NCI-H446 (cell line): Measurements from ENCODE around the gene TRPV4.
"Not testable (repeated sequence)": the region's sequence is repeated elsewhere in the genome, so short reads cannot be mapped to it uniquely, and the experiment has no call there.

Source experiments
- DNase-seq, 2 experiments: peaks; one replicate each; lab custom pipeline; 2025; lab: John Stamatoyannopoulos, UW

Gene TRPV4

DNA sequence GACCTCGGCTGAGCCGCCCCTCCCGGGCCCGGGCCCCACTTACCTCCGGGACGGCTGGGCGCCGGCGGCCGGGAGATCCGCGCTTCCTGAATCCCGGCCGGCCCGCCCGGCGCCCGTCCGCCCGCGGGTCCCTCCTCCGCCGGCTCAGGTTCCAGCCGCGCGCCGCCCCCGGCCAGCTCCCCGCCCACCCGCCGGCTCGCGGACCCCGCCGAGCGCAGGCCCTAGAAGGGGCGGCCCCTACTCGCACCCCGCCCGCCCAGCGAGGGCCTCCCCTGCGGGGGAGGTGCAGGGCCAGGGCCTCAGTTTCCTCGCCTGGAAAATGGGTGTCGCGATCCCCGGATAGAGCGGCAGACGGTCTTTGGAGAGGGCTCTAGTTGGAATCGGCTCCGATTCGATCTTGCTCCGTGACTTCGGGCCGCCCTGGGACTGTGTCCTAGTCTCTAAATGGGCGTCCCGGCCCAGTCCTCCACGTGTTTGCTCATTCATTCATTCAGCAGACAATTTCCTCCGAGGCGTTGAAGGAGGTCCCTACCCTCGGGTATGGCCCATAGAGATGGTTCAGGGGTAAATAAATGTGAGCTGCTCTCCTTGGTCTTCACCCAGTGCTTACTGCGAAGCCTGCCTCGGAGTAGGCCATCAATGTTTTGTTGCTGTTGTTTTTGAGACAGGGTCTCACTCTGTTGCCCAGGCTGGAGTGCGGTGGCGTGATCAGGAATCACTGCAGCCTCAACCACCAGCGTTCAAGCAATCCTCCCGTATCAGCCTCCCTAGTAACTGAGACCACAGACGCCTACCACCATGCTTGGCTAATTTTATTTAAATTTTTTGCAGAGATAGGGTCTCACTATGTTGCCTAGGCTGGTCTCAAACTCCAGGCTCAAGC, at the start of gene TRPV4:
Gene TRPV4, minus strand, starts transcription at position 92 of the 883 bp plus-strand sequence. CDS start 18,602 bp downstream, outside the sequence.
- DNase-seq, result no peak

DNA sequence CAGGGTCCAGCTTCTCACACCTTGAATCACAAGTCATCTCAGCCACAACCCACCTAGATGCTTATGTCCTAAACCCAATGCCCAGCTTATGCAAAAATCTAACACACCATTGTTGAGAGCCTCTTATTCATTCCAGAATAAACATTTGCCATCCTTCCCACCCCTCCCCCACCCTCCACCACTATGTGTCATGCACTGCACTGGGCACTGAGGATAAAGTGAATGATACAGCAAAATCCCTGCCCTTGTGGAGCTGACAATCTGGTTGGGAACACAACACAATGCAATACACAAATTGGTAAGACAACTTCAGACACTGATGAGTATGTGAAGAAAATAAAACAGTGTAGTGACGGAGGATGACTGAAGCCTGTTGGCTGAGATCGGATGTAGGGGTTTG, 48.6 kb upstream of the TRPV4 start:
- DNase-seq, result no peak

DNA sequence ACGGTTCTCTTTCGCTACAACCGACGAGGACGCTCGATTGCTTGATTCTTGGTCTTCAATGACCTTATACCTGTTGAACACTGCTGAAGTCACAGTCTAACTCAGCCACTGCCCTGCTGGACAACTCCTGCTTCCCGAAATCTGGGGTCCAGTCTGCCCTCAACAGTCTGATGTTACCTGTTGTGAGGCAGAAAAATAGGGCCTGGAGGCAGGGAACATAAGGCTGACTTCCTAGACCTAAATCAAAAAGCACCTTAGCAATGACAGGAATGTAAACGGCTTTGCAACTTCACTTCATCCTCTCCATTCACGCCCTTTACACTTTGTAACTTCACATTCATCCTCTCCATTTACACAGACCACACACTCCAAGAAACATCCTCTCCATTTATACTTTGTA, 47.7 kb upstream of the TRPV4 start:
- no peak for DNase-seq

DNA sequence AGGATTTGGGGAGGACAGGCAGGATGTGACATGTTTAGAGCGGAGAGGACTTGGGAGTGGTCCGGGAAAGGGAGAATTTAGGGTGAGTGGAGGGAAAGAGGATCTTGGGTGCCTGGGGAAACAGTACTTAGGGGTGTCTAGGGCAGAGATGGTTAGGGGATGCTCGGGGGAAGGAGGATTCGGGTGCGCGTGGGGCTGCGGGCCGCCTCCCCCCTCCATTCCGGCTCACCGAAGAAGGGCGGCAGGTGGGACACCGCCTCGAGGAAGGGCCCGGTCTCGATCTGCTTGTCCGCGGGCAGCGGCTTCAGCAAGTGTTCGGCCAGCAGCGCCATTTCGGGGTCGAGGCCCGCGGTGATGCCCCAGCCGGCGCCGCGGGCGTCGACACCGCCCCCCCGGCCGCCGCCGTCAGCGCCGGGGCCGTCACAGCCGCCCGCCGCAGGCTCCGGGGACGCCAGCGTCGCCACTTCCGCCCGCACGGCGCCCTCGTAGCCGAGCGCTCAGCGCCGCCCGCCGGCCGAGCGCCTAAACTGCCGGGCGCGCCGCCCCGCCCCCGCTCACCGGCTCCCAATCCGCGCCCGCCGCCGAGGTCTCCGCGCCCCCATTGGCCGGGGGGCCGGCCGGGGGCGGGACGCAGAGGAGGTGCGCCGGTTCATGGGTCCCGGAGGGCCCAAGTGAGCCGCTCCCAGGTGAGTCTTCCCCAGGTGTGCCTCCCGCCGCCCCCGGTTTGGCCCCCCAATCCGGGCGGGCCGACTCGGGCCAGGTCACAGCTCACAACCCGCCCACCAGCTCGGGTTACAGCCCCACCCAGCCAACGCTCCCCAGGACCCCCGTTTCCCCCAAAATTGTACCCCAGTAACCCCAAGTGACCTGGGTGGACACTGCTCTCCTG, 47.1 kb upstream of the TRPV4 start, which contains the start of gene GLTP:
Gene GLTP, minus strand, starts transcription at position 499 of the 889 bp plus-strand sequence. Its CDS starts 167 bp downstream, at position 332.
- peak; percentile 47 to 91 for DNase-seq

DNA sequence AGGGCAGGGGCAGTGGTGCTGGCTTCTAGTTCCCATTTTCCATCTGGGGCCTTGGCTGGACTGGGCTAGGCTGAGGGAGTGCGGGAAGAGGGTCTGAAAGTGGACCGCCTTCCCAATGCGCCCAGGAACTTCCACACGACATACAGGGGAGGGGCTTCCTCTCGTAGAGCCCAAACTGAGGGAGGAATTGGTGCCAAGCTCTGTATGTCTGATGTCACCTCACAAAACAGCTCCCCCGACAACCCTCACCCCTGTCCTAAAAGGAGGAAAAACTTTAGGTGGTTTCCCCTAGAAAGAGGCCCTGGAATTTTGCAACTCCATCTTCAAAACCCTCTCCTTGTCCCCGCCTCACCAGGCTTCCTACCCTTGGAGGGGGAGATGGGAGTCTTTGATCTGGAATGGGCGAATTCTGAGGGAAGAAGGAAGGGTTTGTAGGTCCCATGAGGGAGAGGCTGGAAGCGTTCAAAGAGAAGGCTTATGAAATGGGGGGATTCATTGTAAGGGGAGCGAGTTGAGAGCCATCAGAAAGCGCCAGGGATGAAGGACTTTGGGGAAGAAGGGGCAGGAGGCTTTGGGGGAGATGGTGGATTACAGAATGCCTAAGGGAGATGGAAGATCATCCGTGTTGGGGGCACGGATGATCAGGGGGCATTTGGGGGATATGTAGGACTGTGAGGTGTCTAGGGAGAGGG, 46.3 kb upstream of the TRPV4 start:
- DNase-seq, result peak in 1 of 2 experiments; percentile 15

DNA sequence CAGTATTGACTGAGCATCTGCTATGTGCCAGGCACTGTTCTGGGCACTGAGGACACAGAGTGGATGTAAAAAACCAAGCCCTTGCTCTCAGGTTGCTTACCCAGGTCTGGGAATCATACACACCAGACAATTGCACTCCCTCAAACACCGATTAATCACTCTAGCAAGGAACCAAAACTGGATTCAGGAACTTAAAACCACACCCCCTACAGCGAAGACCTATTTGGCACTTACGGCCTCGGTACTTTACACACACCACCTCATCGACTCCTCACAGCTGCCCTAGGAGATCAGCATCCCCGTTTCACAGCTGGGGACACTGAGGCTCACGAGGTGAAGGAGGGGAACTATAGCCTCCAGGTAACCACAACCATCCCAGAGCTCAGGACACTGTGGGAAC, 45.6 kb upstream of the TRPV4 start:
- no peak for DNase-seq

DNA sequence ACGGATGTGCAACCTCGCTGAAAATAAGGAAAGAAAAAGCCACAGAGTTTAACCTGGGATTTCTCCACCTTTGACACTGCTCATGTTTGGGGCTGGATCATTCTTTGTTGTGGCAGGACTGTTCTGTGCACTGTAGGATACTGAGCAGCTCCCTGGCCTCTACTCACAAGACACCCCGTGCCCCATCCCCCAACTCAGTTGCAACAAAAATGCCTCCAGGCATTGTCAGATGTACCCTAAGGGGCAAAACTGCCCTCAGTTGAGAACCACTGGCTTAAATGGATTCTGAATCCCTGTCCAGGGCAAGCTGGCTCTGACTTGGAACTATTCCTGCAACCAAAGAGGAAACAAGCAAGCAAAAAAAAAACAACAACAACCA, 45.0 kb upstream of the TRPV4 start:
- DNase-seq, result no peak

GRCh38 chr12:109877504-109878246, 44.5 kb upstream of the TRPV4 start:
- no peak for DNase-seq

DNA sequence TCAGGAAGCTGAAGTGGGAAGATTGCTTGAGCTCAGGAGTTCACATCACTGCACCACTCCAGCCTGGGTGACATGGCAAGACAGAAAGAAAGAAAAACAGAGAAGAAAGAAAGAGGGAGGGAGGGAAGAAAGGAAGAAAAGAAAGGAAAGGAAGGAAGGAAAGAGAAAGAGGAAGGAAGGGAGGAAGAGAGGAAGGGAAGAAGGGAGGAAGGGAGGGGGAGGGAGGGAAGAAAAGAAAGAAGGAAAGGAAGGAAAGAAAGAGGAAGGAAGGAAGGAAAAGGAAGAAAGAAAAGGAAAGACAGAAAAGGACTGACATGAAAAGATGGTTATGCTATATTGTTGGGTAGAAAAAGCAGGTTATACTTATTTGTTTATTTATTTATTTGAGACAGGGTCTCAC, 43.2 kb upstream of the TRPV4 start:
- no peak for DNase-seq

GRCh38 chr12:109875572-109876131, 42.5 kb upstream of the TRPV4 start:
- no peak for DNase-seq

- DNase-seq, result no peak
These were observed 40.5 kb upstream of the TRPV4 start for GRCh38 chr12:109873653-109874052.

- peak in 1 of 2 experiments; percentile 49 for DNase-seq
These were observed 38.6 kb upstream of the TRPV4 start for GRCh38 chr12:109871668-109872314.

DNA sequence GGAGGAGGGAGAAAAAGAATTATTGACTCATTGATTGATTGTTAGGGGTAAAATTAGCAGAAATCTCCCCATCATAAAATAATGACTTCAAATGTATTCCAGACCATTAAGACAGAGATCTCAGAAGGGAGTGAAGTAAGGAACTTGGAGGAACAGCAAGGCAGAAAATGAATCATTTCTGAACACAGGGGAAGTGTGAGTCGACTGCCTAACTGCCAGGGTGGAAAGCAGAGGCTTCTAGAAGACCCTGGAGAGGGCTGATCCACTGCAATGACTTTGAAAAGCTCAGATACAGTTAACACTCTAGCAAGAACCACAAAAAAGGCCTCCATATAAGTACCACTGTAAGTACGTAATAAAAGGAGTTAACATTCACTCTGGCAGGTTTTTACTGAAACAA, 37.5 kb upstream of the TRPV4 start:
- no peak for DNase-seq

GRCh38 chr12:109868182-109869051, 35.2 kb upstream of the TRPV4 start:
- no peak for DNase-seq

DNA sequence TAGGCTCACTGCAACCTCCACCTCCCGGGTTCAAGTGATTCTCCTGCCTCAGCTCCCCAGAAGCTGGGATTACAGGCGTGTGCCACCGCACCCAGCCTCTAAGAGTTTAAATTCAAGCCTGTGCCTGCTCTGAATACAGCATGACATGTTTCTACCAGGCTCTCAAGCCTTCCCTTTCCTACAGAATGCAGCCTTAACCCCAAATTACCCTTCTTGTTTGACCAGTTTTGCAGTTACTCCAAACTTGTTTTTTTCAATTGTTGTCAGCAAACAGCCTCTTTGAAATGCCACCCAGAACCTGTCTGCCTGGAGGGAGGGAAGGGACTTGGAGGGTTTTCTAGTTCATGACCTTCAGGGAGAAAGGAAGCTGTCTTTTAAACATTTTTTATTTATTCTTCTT, 31.7 kb upstream of the TRPV4 start:
- DNase-seq, result no peak

GRCh38 chr12:109863847-109864712, 30.9 kb upstream of the TRPV4 start:
- DNase-seq, result no peak

DNA sequence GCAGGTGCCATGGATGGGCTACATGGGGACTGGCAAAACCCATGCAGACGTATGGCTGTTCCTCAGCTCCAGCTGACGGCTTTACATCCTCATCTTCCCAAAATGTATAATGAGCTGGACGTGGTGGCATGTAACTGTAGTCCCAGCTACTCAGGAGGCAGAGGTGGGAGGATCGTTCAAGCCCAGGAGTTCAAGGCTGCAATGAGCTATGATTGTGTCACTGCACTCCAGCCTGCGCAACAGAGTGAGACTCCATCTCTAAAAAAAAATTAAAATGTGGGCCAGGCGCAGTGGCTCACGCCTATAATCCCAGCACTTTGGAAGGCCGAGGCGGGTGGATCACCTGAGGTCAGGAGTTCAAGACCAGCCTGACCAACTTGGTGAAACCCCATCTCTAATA, 29.3 kb upstream of the TRPV4 start:
- DNase-seq, result not testable (repeated sequence)

- DNase-seq, result no peak
These were observed 28.6 kb upstream of the TRPV4 start for GRCh38 chr12:109861689-109862314.
